Loucy (cell line): ENCODE data around the gene ZFPL1.

Experiments
- CTCF ChIP-seq: fragments of 200-600 bp; sonication (generic); conservative IDR thresholded peaks from 2 replicates; pipeline ENCODE4 v1.5.1; 2014; ENCODE audit warnings: mild to moderate bottlenecking, antibody characterized with exemption, low read length
- EZH2phosphoT487 ChIP-seq: fragments of 200-600 bp; IDR thresholded peaks from 2 replicates; pipeline ENCODE4 v1.6.1; 2018; ENCODE audit warnings: antibody characterized with exemption, mild to moderate bottlenecking, moderate library complexity, borderline replicate concordance

- TF ChIP-seq EZH2phosphoT487 (no peak), CTCF (no peak)
These were observed 23.9 kb downstream of the ZFPL1 start for GRCh38 chr11:65107751-65108468.
